K562 (cell line): Measurements from ENCODE around the gene PPIP5K2. TPM values are rescaled to one million over a fixed set of nuclear protein-coding genes. Genes with fewer than 3 reads are reported as not detected.

Experiments used
- ATAC-seq: fragments of 200-7000 bp; cut with Tn5 transposase; 3 replicates; pipeline ENCODE4 v1.9.1; 2020; ENCODE audit warnings: moderate library complexity
- BruUV-seq: library from RNA; stranded (reverse); fragments of 400-500 nt; replicated peaks from 2 replicates; lab custom pipeline; 2021; lab: Mats Ljungman, UMichigan
- CTCF ChIA-PET: fragments of 300-600 bp; formaldehyde crosslinking; extraction: SDS; loops from one replicate; lab custom pipeline; 2021; ENCODE audit warnings: low intra/inter-chr PET ratio; lab: Yijun Ruan, JAX
- POLR2A ChIA-PET: fragments of 300-600, 350-650 bp; sonication (Branson Sonifier 250); formaldehyde crosslinking; extraction: SDS; loops from one replicate; lab custom pipeline; 2021; ENCODE audit warnings: antibody characterized with exemption, inconsistent platforms; lab: Yijun Ruan, JAX
- DNase-seq, 4 experiments: peaks; one replicate each; pipeline versions ENCODE4 v3.0.0 to v3.0.0-alpha.2; 2011 to 2018; ENCODE audit warnings: low spot score in 3 of 4, mixed read lengths in 3 of 4; ENCODE audit errors: extremely low read depth in 1 of 4
- FAIRE-seq: peaks from 2 replicates; lab custom pipeline; 2011; peaks lifted over from hg19 to GRCh38; lab: Jason Lieb, UNC
- H2AFZ ChIP-seq: 2 replicates; pipeline ENCODE4 v1.6.0; 2011; ENCODE audit warnings: low read depth, low read length, control low read depth, inconsistent platforms
- H3K27ac ChIP-seq: fragments of 200-600 bp; 3 replicates; pipeline ENCODE4 v1.8.0; 2011; ENCODE audit warnings: low read depth, mild to moderate bottlenecking, control low read depth, inconsistent platforms, low read length, moderate library complexity, mixed read lengths; ENCODE audit errors: extremely low read depth
- H3K27me3 ChIP-seq, 2 experiments: fragments of 300-600 bp in 1 of 2; 2 replicates in 1 of 2; 3 replicates in 1 of 2; pipeline versions ENCODE4 v1.6.0 to v1.8.0; 2011; ENCODE audit warnings: inconsistent platforms in 2 of 2, low read length in 2 of 2, mild to moderate bottlenecking in 1 of 2, mixed read lengths in 1 of 2, moderate library complexity in 1 of 2; ENCODE audit not compliant: control insufficient read depth in 2 of 2, insufficient read depth in 2 of 2
- H3K36me3 ChIP-seq: fragments of 300-600 bp; 3 replicates; pipeline ENCODE4 v1.8.0; 2011; ENCODE audit warnings: mild to moderate bottlenecking, low read length, inconsistent platforms; ENCODE audit not compliant: control insufficient read depth, insufficient read depth
- H3K4me1 ChIP-seq, 2 experiments: fragments of 200-600 bp in 1 of 2; replicated peaks in 1 of 2; 2 replicates in 1 of 2; 3 replicates in 1 of 2; pipeline versions ENCODE4 v1.5.1 to v1.8.0; 2011; ENCODE audit warnings: inconsistent platforms in 2 of 2, low read length in 2 of 2, mild to moderate bottlenecking in 1 of 2, mixed read lengths in 1 of 2, moderate library complexity in 1 of 2; ENCODE audit not compliant: control insufficient read depth in 2 of 2, insufficient read depth in 2 of 2
- H3K4me2 ChIP-seq: 2 replicates; pipeline ENCODE4 v1.6.1; 2011; ENCODE audit warnings: low read length, control low read depth, inconsistent platforms, mixed read lengths; ENCODE audit not compliant: insufficient read depth
- H3K4me3 ChIP-seq: fragments of 200-600 bp; sonication (generic), shearing (Covaris generic); 2 replicates; pipeline ENCODE4 v1.5.1; 2016; ENCODE audit warnings: control low read depth, inconsistent platforms
- H3K79me2 ChIP-seq: fragments of 200-600 bp; 3 replicates; pipeline ENCODE4 v1.8.0; 2011; ENCODE audit warnings: low read length, inconsistent platforms; ENCODE audit not compliant: control insufficient read depth, insufficient read depth
- H3K9ac ChIP-seq, 2 experiments: 2 replicates each; pipeline versions ENCODE4 v1.6.0 to v1.6.1; 2011; ENCODE audit warnings: low read depth in 2 of 2, low read length in 2 of 2, control low read depth in 1 of 2, inconsistent platforms in 1 of 2, mild to moderate bottlenecking in 1 of 2, mixed read lengths in 1 of 2; ENCODE audit not compliant: insufficient read depth in 1 of 2
- H3K9me1 ChIP-seq: one replicate; pipeline ENCODE4 v1.6.0; 2011; ENCODE audit warnings: inconsistent platforms, mild to moderate bottlenecking, low read length, moderate library complexity; ENCODE audit not compliant: control insufficient read depth, insufficient read depth
- H3K9me3 ChIP-seq: replicated peaks from 2 replicates; pipeline ENCODE4 v1.5.1; 2011; ENCODE audit warnings: low read depth, low read length, inconsistent platforms; ENCODE audit not compliant: control insufficient read depth, insufficient read depth
- H4K20me1 ChIP-seq: replicated peaks from 2 replicates; pipeline ENCODE4 v1.6.1; 2011; ENCODE audit warnings: low read length, inconsistent platforms, mixed read lengths; ENCODE audit not compliant: control insufficient read depth, insufficient read depth
- ARHGAP35 ChIP-seq: fragments of 450-650 bp; IDR thresholded peaks from 2 replicates; pipeline ENCODE4 v1.6.1; 2018; ENCODE audit not compliant: partially characterized antibody
- ARID2 ChIP-seq: fragments of 450-650 bp; IDR thresholded peaks from 2 replicates; pipeline ENCODE4 v1.6.1; 2017; ENCODE audit warnings: antibody characterized with exemption, mild to moderate bottlenecking
- CCNT2 ChIP-seq: IDR thresholded peaks from 2 replicates; pipeline ENCODE4 v1.6.1; 2011; ENCODE audit warnings: borderline replicate concordance, low read depth, mild to moderate bottlenecking, moderate library complexity, mixed read lengths, low read length; ENCODE audit not compliant: insufficient read length; ENCODE audit errors: extremely low read depth
- DLX4 ChIP-seq: fragments of 250-450 bp; sonication (Bioruptor Pico); IDR thresholded peaks from 2 replicates; pipeline ENCODE4 v1.6.1; 2021; ENCODE audit warnings: mild to moderate bottlenecking
- DPF2 ChIP-seq: fragments of 450-650 bp; IDR thresholded peaks from 2 replicates; pipeline ENCODE4 v1.6.1; 2016
- GTF2A2 ChIP-seq: IDR thresholded peaks from 2 replicates; pipeline ENCODE4 v1.6.1; 2016; ENCODE audit warnings: mild to moderate bottlenecking, missing genetic modification characterization, missing compliant biosample characterization
- HBP1 ChIP-seq: fragments of 450-650 bp; formaldehyde crosslinking; IDR thresholded peaks from 2 replicates; pipeline ENCODE4 v1.4.0; 2022; ENCODE audit warnings: missing genetic modification characterization
- MEIS2 ChIP-seq: fragments of 450-650 bp; IDR thresholded peaks from 2 replicates; pipeline ENCODE4 v1.6.1; 2014; ENCODE audit warnings: mild to moderate bottlenecking; ENCODE audit not compliant: partially characterized antibody
- NR1H2 ChIP-seq: sonication (generic); formaldehyde crosslinking; IDR thresholded peaks from 2 replicates; pipeline ENCODE4 v1.4.0; 2020; ENCODE audit warnings: mild to moderate bottlenecking, missing genetic modification reagents
- POLR3A ChIP-seq: IDR thresholded peaks from 2 replicates; pipeline ENCODE4 v1.6.1; 2011; ENCODE audit warnings: borderline replicate concordance, mild to moderate bottlenecking, moderate library complexity; ENCODE audit not compliant: insufficient read length, insufficient read depth; ENCODE audit errors: extremely low read depth
- PYGO2 ChIP-seq: fragments of 450-650 bp; IDR thresholded peaks from 2 replicates; pipeline ENCODE4 v1.6.1; 2016; ENCODE audit warnings: mild to moderate bottlenecking, missing genetic modification characterization, moderate library complexity, missing compliant biosample characterization
- RFX5 ChIP-seq: IDR thresholded peaks from 2 replicates; pipeline ENCODE4 v1.6.1; 2011; ENCODE audit warnings: low read depth, mild to moderate bottlenecking, improper control_type of control experiment, low read length
- SMAD2 ChIP-seq: fragments of 150-350 bp; IDR thresholded peaks from 2 replicates; pipeline ENCODE4 v1.6.1; 2014; ENCODE audit warnings: low read depth, mild to moderate bottlenecking, low read length
- TAF9B ChIP-seq: fragments of 450-650 bp; IDR thresholded peaks from 2 replicates; pipeline ENCODE4 v1.6.1; 2018; ENCODE audit warnings: mild to moderate bottlenecking; ENCODE audit not compliant: partially characterized antibody
- ZNF436 ChIP-seq: fragments of 250-450, 450-650 bp; sonication (Bioruptor Pico); formaldehyde crosslinking; IDR thresholded peaks from 2 replicates; pipeline ENCODE4 v1.7.0; 2020; ENCODE audit warnings: mild to moderate bottlenecking
- ZNF584 ChIP-seq: fragments of 200-800 bp; sonication (Bioruptor generic); IDR thresholded peaks from 2 replicates; pipeline ENCODE4 v1.6.1; 2016; ENCODE audit warnings: low read depth, mild to moderate bottlenecking, missing genetic modification characterization, missing compliant biosample characterization
- ZNF764 ChIP-seq: fragments of 250-450 bp; sonication (Bioruptor Pico); IDR thresholded peaks from 2 replicates; pipeline ENCODE4 v1.4.0; 2020; ENCODE audit warnings: low read depth, mild to moderate bottlenecking, moderate library complexity
- ZNF785 ChIP-seq: fragments of 250-450 bp; sonication (Bioruptor Pico); IDR thresholded peaks from 2 replicates; pipeline ENCODE4 v1.4.0; 2020; ENCODE audit warnings: mild to moderate bottlenecking
- WGBS: fragments of 100-300 bp; shearing (Covaris generic); methylation state at CpG from one replicate; pipeline ENCODE4 v1.1.6; 2016; ENCODE audit warnings: low coverage, mixed read lengths; ENCODE audit not compliant: insufficient coverage; ENCODE audit errors: missing lambda C conversion rate; 5-methylcytosine and 5-hydroxymethylcytosine counted together
- in situ Hi-C: fragments of 300-500 bp; cut with MboI; formaldehyde crosslinking; loops from 4 replicates; pipeline ENCODE4 v1.15.0; 2018; ENCODE audit warnings: inconsistent platforms, mixed read lengths
- intact Hi-C: fragments of 100-400 bp; cut with micrococcal nuclease; formaldehyde crosslinking; loops from 2 replicates; pipeline ENCODE4 v1.14.2; 2022
- polyA plus RNA-seq, 8 experiments: library from polyadenylated mRNA; depleted of rRNA in 4 of 8; stranded (reverse) in 5 of 8; unstranded in 3 of 8; fragments of >200 nt; fragmentation: Nextera tagmentation in 2 of 8; fragmentation: Illumina TruSeq in 1 of 8; extraction: Ambion mirVana in 2 of 8; extraction: Trizol in 1 of 8; gene quantifications; 2 replicates each; pipeline versions ENCODE4 v1.2.1 to v1.2.3, GENCODE V29; 2011 to 2014; ENCODE audit warnings: inconsistent platforms in 1 of 8, missing spikeins in 1 of 8
- total RNA-seq, 7 experiments: library from RNA; depleted of rRNA in 6 of 7; stranded (reverse); fragments of >200 nt in 6 of 7; fragmentation: Illumina TruSeq in 2 of 7; extraction: Trizol in 2 of 7; gene quantifications; 2 replicates each; pipeline versions ENCODE4 v1.2.1 to v1.2.3, GENCODE V29; 2011 to 2021; ENCODE audit warnings: low replicate concordance in 1 of 7

PPIP5K2 gene
- total and polyA plus RNA-seq, 9 of the 15 experiments (the other 6 are each of a cell fraction or from before 2014, with no cell fraction given): 39.4 to 150 (median 99.1) TPM

- Histone ChIP-seq H3K9me1 (no peaks in the 10 kb centered on the region), H3K36me3 (peaks cover 61% of the 10 kb centered on the region), H2AFZ (no peak overlapping the region), H3K79me2 (peaks cover 33% of the 10 kb centered on the region), H3K27me3 (no peaks in the 10 kb centered on the region), H3K9me3 (no peaks in the 10 kb centered on the region), H3K4me2 (no peak overlapping the region), H4K20me1 (no peaks in the 10 kb centered on the region), H3K4me3 (no peak overlapping the region), H3K4me1 (no peaks in the 10 kb centered on the region), H3K27ac (no peak overlapping the region), H3K9ac (no peak overlapping the region)
- WGBS: 91% methylated on average over 1 of the region's 1 CpG
- DNase-seq (no peak), FAIRE-seq (no peak), ATAC-seq (peak; percentile 40; the same call in 2 of the 3 replicates)
- no TSS peak for BruUV-seq
- in situ Hi-C loops: no loop called here
- ChIA-PET POLR2A (interaction anchor here (1.5 kb wide), 1 partner anchor 12 kb away, joined by 7 read pairs; the partner anchor contains the start of genes GIN1 and PPIP5K2), CTCF (no interaction called here)
- no peak for TF ChIP-seq MEIS2
- no peak for TF ChIP-seq ZNF436 (CRISPR knock-in tag)
- no peak for TF ChIP-seq NR1H2
- no peak for TF ChIP-seq SMAD2
- TF ChIP-seq GTF2A2 (tag): no peak
- no peak for TF ChIP-seq ZNF785 (CRISPR knock-in tag)
- TF ChIP-seq HBP1 (CRISPR knock-in tag): no peak
- TF ChIP-seq DPF2: no peak
- TF ChIP-seq ZNF584 (CRISPR knock-in tag): no peak
- no peak for TF ChIP-seq CCNT2
- TF ChIP-seq RFX5: no peak
- TF ChIP-seq DLX4 (CRISPR knock-in tag): no peak
- no peak for TF ChIP-seq ZNF764 (CRISPR knock-in tag)
- TF ChIP-seq TAF9B: no peak
- no peak for TF ChIP-seq ARID2
- TF ChIP-seq ARHGAP35: no peak
- TF ChIP-seq PYGO2 (tag): no peak
- TF ChIP-seq POLR3A: no peak
- intact Hi-C loops: no loop called here
Measured at GRCh38 chr5:103132684-103133083, 12.6 kb downstream of the PPIP5K2 start.
